ENCODE data around the gene GNG2.

DNA sequence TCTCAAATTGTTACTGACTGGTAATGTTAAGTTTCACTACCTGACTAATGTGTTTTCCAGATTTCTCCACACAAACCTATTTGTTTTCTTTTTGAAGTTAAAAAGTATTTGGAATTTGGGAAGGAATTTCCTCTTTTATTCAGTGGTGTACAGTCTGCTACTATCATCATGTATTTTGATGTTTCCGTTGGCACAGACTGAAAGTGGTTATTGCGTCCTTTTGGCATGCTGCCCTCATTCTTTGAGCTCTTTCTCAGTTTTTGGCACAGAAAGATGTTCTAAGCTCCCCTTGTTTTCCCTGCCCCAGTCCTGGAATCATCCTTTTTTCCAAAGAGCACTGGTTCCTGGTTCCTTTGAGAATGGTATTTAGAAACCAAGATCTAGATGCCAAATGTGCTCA is 97.5 kb downstream of the GNG2 start:
- TF ChIP-seq, protein P1, sequence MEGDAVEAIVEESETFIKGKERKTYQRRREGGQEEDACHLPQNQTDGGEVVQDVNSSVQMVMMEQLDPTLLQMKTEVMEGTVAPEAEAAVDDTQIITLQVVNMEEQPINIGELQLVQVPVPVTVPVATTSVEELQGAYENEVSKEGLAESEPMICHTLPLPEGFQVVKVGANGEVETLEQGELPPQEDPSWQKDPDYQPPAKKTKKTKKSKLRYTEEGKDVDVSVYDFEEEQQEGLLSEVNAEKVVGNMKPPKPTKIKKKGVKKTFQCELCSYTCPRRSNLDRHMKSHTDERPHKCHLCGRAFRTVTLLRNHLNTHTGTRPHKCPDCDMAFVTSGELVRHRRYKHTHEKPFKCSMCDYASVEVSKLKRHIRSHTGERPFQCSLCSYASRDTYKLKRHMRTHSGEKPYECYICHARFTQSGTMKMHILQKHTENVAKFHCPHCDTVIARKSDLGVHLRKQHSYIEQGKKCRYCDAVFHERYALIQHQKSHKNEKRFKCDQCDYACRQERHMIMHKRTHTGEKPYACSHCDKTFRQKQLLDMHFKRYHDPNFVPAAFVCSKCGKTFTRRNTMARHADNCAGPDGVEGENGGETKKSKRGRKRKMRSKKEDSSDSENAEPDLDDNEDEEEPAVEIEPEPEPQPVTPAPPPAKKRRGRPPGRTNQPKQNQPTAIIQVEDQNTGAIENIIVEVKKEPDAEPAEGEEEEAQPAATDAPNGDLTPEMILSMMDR (conservative IDR thresholded peaks at IDR 0.05; ENCODE audit: low read length) = no peak
- no peak for TF ChIP-seq EZH2phosphoT487 (IDR thresholded peaks at IDR 0.05; ENCODE audit: borderline replicate concordance, low read depth, low read length)

All from OCI-LY7 (cell line).